Psoas muscle (tissue), 8 donors: ENCODE data around the gene YWHAH. TPM values are rescaled to one million over a fixed set of nuclear protein-coding genes. Genes with fewer than 3 reads are reported as not detected.

Source experiments
- ATAC-seq, 4 donors: fragments of 200-7000 bp; cut with Tn5 transposase; one replicate each; pipeline ENCODE4 v1.9.1; 2020; ENCODE audit warnings: moderate library complexity in 3 of 4, mild to moderate bottlenecking in 2 of 4
- DNase-seq, 2 donors: peaks; one replicate each; pipeline ENCODE4 v3.0.0-alpha.2; 2020
- H3K27ac ChIP-seq: fragments of 200-600 bp; one replicate; pipeline ENCODE4 v1.8.0; 2022
- H3K27me3 ChIP-seq, 3 donors: fragments of 200-600 bp in 1 of 3; one replicate each; pipeline versions ENCODE4 v1.6.1 to v1.8.0; 2013 to 2022; ENCODE audit warnings: low read length in 2 of 3, mild to moderate bottlenecking in 2 of 3, moderate library complexity in 1 of 3; ENCODE audit not compliant: insufficient read depth in 3 of 3
- H3K36me3 ChIP-seq, 2 donors: fragments of 200-600 bp in 1 of 2; one replicate each; pipeline versions ENCODE4 v1.6.1 to v1.8.0; 2013 to 2022; ENCODE audit warnings: low read depth in 1 of 2, mild to moderate bottlenecking in 1 of 2, moderate library complexity in 1 of 2; ENCODE audit not compliant: insufficient read depth in 1 of 2
- H3K4me1 ChIP-seq: fragments of 200-600 bp; one replicate; pipeline ENCODE4 v1.8.0; 2022
- H3K4me3 ChIP-seq: fragments of 200-600 bp; one replicate; pipeline ENCODE4 v1.8.0; 2022; ENCODE audit warnings: mild to moderate bottlenecking
- H3K9me3 ChIP-seq: fragments of 200-600 bp; one replicate; pipeline ENCODE4 v1.8.0; 2022
- CTCF ChIP-seq: fragments of 200-600 bp; IDR thresholded peaks from one replicate; pipeline ENCODE4 v1.8.0; 2022; ENCODE audit warnings: antibody characterized with exemption
- WGBS, 3 donors: extraction: QIAGEN DNeasy Blood & Tissue Kit; methylation state at CpG; one replicate each; pipeline versions ENCODE4 v1.1.6 to v1.1.7; 2013; 5-methylcytosine and 5-hydroxymethylcytosine counted together
- intact Hi-C, 2 donors: fragments of 100-400 bp; cut with DNase I; formaldehyde crosslinking; loops; one replicate each; pipeline versions ENCODE4 v1.11.0 to v1.14.2; 2022
- polyA plus RNA-seq, 3 donors: library from polyadenylated mRNA; stranded (reverse); fragments of 200-250 nt; gene quantifications; one replicate each; pipeline ENCODE4 v1.2.3, GENCODE V29; 2013
- total RNA-seq, 4 donors: library from RNA; stranded (reverse); fragmentation: NEBNext Ultra II Directional in 2 of 4; extraction: Animal tissue kit (Norgen Biotek cat#: 25700) in 2 of 4; gene quantifications; one replicate each; pipeline versions ENCODE4 v1.2.1 to v1.2.4, GENCODE V29; 2021 to 2023
- donor health status: healthy with polysubstance abuse.
- donor health status: DM: no; HTN: no; CAD: no; lungs with moderate emphysema.
- donor health status: Bipolar disorder and iron deficiency.
- donor health status: healthy.
- donor health status: DM: yes; HTN: yes; CAD: no.
- donor health status: DM: no; HTN: no; CAD: no.
- donor health status: DM: no; HTN: no; CAD: no.
- donor health status: DM: yes; HTN: yes; CAD: no.

The YWHAH gene
- total and polyA plus RNA-seq, 7 donors: 47.8 to 133 (median 53.4) TPM

DNA sequence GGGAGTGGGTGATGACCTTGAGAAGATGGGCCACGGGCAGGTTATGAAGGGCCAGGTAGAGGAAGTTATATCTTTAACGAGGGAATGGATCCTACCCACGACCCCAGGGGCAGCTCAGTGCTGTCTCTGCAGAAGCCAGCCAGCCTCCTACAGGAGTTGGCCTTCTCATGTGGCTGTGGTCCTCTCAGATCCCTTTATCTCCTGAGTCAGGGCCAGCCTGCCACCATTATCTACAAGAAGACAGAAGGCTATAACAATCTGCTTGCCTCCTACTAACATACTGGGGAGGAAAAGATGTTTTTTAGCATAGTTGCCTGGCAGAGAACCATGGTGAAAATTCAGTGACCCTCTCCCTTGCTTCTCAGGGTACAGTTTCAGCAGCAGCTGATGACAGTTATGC is 7.0 kb upstream of the YWHAH start:
- Histone ChIP-seq H3K4me1 (no peaks in the 10 kb centered on the region), H3K27me3 (no peaks in the 10 kb centered on the region), H3K36me3 (no peaks in the 10 kb centered on the region), H3K4me3 (no peak overlapping the region), H3K9me3 (no peaks in the 10 kb centered on the region), H3K27ac (no peak overlapping the region)
- intact Hi-C loops: no loop called here
- DNase-seq: no peak
- WGBS, 3 donors: 67 to 69% (median 68%) methylated on average over 3 of the region's 3 CpGs
- no peak for TF ChIP-seq CTCF
- ATAC-seq: no peak

DNA sequence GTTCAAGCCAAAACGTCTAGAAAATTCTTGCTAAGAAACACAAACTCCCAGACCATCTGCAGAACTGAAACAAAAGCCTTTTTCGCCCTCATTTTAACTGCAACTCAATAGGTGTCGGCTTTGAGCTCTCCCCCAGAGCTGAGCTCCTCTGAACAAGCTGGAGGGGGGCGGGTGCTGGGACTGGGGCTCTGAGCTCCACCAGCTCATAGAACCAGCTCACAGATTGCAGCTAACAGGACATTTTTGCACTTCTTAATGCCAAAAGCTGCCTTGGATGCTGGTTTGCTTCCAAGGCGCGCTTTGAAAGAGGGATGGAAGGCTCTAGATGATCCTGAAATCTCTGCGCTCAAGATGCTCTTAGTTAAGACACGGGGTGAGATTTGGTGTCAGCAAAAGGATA is 6.0 kb upstream of the YWHAH start:
- no peak for DNase-seq
- no peaks in the 10 kb centered on the region for H3K4me1 ChIP-seq
- intact Hi-C loops: no loop called here
- no peak overlapping the region for H3K4me3 ChIP-seq
- H3K27me3 ChIP-seq: no peaks in the 10 kb centered on the region
- no peaks in the 10 kb centered on the region for H3K36me3 ChIP-seq
- 73 to 83% (median 80%) methylated on average over 8 of the region's 8 CpGs for WGBS, 3 donors
- no peak overlapping the region for H3K27ac ChIP-seq
- H3K9me3 ChIP-seq: no peaks in the 10 kb centered on the region
- ATAC-seq: no peak
- no peak for TF ChIP-seq CTCF

- Histone ChIP-seq H3K9me3 (no peaks in the 10 kb centered on the region), H3K27ac (no peak overlapping the region), H3K27me3 (no peaks in the 10 kb centered on the region), H3K4me3 (no peak overlapping the region), H3K36me3 (no peaks in the 10 kb centered on the region), H3K4me1 (peaks cover 3% of the 10 kb centered on the region)
- intact Hi-C loops: no loop called here
- TF ChIP-seq CTCF: no peak
- no peak for DNase-seq
- 78 to 88% (median 78%) methylated on average over 9 of the region's 9 CpGs for WGBS, 3 donors
- ATAC-seq: no peak
Observed at GRCh38 chr22:31940506-31940905, 3.8 kb upstream of the YWHAH start.

DNA sequence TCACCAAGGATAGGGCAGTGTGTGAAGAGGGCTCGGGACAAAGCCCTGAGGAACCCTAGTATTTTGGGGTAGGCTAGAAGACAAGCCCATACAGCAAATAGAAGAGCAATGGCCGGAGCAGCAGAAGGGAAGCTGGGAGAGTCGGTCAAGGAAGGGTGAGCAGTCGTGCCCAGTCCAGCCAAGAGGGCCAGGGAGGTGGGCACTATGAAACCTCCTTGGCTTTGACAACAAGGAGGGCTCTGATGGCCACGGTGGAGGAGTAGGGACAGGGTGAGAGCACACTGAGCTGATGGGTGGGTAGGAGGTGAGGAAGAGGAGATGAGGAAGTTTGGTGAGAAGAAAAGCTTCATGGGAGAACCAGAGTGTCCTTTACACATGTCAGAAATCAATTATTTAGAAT is 2.2 kb upstream of the YWHAH start:
- ATAC-seq (no peak), DNase-seq (no peak)
- H3K27me3 ChIP-seq: no peaks in the 10 kb centered on the region
- no peak overlapping the region for H3K4me3 ChIP-seq
- no peak overlapping the region for H3K27ac ChIP-seq
- peaks cover 18% of the 10 kb centered on the region for H3K4me1 ChIP-seq
- 89 to 96% (median 90%) methylated on average over 5 of the region's 5 CpGs for WGBS, 3 donors
- peaks cover 0 to 9% of the 10 kb centered on the region in 2 donors for H3K36me3 ChIP-seq
- H3K9me3 ChIP-seq: no peaks in the 10 kb centered on the region
- TF ChIP-seq CTCF: no peak
- intact Hi-C loops: no loop called here

GRCh38 chr22:31943206-31943977 is 943 bp upstream of the YWHAH start:
- intact Hi-C loops: no loop called here
- no peak for TF ChIP-seq CTCF

More at GRCh38 chr22:31943206-31943977, 943 bp upstream of the YWHAH start:
- DNase-seq (no peak), ATAC-seq (no peak)
- peaks cover 0 to 22% of the 10 kb centered on the region in 2 donors for H3K36me3 ChIP-seq
- H3K4me1 ChIP-seq: peaks cover 27% of the 10 kb centered on the region
- WGBS, 3 donors: 39 to 47% (median 40%) methylated on average over 15 of the region's 15 CpGs
- H3K4me3 ChIP-seq: peak overlapping the region; percentile 98
- H3K9me3 ChIP-seq: no peaks in the 10 kb centered on the region
- H3K27ac ChIP-seq: peak overlapping the region; percentile 96
- no peaks in the 10 kb centered on the region for H3K27me3 ChIP-seq
